ENCODE data around the gene IRX6. TPM values are rescaled to one million over a fixed set of nuclear protein-coding genes. Genes with fewer than 3 reads are reported as not detected.

IRX6 gene
- total RNA-seq, 1 experiment from 2014 or later, result not detected

DNA sequence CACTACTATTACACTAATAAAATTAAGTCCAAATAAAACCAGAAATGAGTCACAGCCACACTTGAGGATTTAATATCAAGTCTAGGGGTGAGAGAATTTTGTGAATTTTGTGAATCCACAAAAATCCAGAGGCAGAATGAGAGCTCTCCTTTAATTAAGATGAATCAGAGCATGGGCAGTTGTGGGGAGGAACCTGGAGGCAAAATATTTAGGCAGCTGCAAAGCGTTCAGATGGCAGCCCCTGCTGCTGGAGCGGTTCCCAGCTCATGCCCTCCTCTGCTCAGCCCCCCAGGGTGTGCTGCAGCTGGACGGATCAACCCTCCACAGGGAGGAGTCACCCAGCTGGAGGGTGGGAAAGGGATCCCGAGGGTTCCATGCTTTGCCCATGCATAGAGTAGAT lies 43.4 kb upstream of the IRX6 start:
- Histone ChIP-seq H4K8ac (replicated peaks; ENCODE audit: insufficient read length, low read depth, low read length) (no peak overlapping the region), H3K18ac (ENCODE audit: insufficient read length, low read depth, low read length) (no peak overlapping the region), H4K5ac (ENCODE audit: insufficient read length, low read depth, low read length) (no peak overlapping the region), H2AFZ (ENCODE audit: low read length) (no peak overlapping the region), H3K79me2 (ENCODE audit: insufficient read depth, low read length) (no peaks in the 10 kb centered on the region), H2AK5ac (ENCODE audit: insufficient read length, low read length) (no peak overlapping the region), H3K23ac (ENCODE audit: insufficient read length, low read depth, low read length) (no peak overlapping the region), H2BK120ac (ENCODE audit: low read depth, low read length, poor library complexity, severe bottlenecking) (no peak overlapping the region), H2BK20ac (ENCODE audit: low read depth, low read length, poor library complexity, severe bottlenecking) (no peak overlapping the region), H3K27ac (ENCODE audit: insufficient read length, low read depth, low read length) (no peak overlapping the region), H3K27me3 (ENCODE audit: insufficient read depth, low read length) (no peaks in the 10 kb centered on the region), H2BK12ac (ENCODE audit: insufficient read length, low read depth, low read length) (no peak overlapping the region), H3T11ph (ENCODE audit: low read length) (no peak overlapping the region), H3K4me1 (ENCODE audit: insufficient read depth, low read length) (0 out of 2 replicates have a peak, but pooled peaks cover 3% of the 10 kb centered on the region), H4K91ac (ENCODE audit: insufficient read length, low read depth, low read length) (no peak overlapping the region), H3K9ac (ENCODE audit: extremely low read depth, insufficient read length, low read length) (no peak overlapping the region), H3K79me1 (ENCODE audit: insufficient read depth, low read depth, low read length, poor library complexity, severe bottlenecking) (no peaks in the 10 kb centered on the region), H3K4ac (ENCODE audit: low read depth, low read length) (no peak overlapping the region), H3K56ac (ENCODE audit: insufficient read length, low read depth, low read length) (no peak overlapping the region), H2BK15ac (ENCODE audit: low read depth, low read length) (no peak overlapping the region; the same call in 1 of the 2 replicates), H3K9me3 (ENCODE audit: control insufficient read depth, low read depth, low read length) (no peaks in the 10 kb centered on the region), H3K4me2 (ENCODE audit: insufficient read depth, insufficient read length, low read length) (no peak overlapping the region), H3K14ac (ENCODE audit: insufficient read depth, low read length) (no peak overlapping the region), H3K23me2 (ENCODE audit: insufficient read length, low read depth, low read length, poor library complexity, severe bottlenecking) (no peaks in the 10 kb centered on the region), H2BK5ac (ENCODE audit: insufficient read length, low read length) (no peak overlapping the region), H4K20me1 (ENCODE audit: control insufficient read depth, insufficient read depth, insufficient read length) (no peaks in the 10 kb centered on the region)
- peaks cover 11% of the 10 kb centered on the region; the same call in 1 of the 2 replicates for H3K27me3 Mint-ChIP-seq (ENCODE audit: low read depth)
- no peak overlapping the region for H3K4me3 Mint-ChIP-seq
- peaks cover 6 to 11% of the 10 kb centered on the region in 2 experiments for H3K4me1 Mint-ChIP-seq
- DNase-seq, result no peak
- H3K9me3 Mint-ChIP-seq, result no peaks in the 10 kb centered on the region; a peak in 1 of 5 replicates
- H3K36me3 Mint-ChIP-seq (ENCODE audit: insufficient read depth in 1 of 3, low read depth in 3 of 3), result no peaks in the 10 kb centered on the region
- no peak overlapping the region for H3K27ac Mint-ChIP-seq
- no CpG with 5 or more reads among the region's 4 CpGs for WGBS (ENCODE audit: extremely low coverage, insufficient read length, low lambda C conversion rate)
- TF ChIP-seq, protein P1, sequence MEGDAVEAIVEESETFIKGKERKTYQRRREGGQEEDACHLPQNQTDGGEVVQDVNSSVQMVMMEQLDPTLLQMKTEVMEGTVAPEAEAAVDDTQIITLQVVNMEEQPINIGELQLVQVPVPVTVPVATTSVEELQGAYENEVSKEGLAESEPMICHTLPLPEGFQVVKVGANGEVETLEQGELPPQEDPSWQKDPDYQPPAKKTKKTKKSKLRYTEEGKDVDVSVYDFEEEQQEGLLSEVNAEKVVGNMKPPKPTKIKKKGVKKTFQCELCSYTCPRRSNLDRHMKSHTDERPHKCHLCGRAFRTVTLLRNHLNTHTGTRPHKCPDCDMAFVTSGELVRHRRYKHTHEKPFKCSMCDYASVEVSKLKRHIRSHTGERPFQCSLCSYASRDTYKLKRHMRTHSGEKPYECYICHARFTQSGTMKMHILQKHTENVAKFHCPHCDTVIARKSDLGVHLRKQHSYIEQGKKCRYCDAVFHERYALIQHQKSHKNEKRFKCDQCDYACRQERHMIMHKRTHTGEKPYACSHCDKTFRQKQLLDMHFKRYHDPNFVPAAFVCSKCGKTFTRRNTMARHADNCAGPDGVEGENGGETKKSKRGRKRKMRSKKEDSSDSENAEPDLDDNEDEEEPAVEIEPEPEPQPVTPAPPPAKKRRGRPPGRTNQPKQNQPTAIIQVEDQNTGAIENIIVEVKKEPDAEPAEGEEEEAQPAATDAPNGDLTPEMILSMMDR (conservative IDR thresholded peaks at IDR 0.05), result no peak
